Neural cell (in vitro differentiated cells): ENCODE data around the gene MRTFA. TPM values are rescaled to one million over a fixed set of nuclear protein-coding genes. Genes with fewer than 3 reads are reported as not detected.

ENCODE experiments used
- H2AFZ ChIP-seq: fragments of 200-600, 300-800 bp; sonication (generic), shearing (Covaris generic); 2 replicates; pipeline ENCODE4 v1.6.0; 2014; ENCODE audit warnings: low read depth, mild to moderate bottlenecking, antibody characterized with exemption, low read length, moderate library complexity
- H3F3A ChIP-seq: fragments of 200-600 bp; shearing (Covaris generic); 2 replicates; pipeline ENCODE4 v1.6.1; 2016; ENCODE audit warnings: mild to moderate bottlenecking, moderate library complexity, mixed read lengths, antibody characterized with exemption, low read length; ENCODE audit not compliant: insufficient read depth, poor library complexity, severe bottlenecking
- H3K27ac ChIP-seq: fragments of 200-600, 300-800 bp; sonication (generic), shearing (Covaris generic); 2 replicates; pipeline ENCODE4 v1.5.1; 2014; ENCODE audit warnings: mild to moderate bottlenecking, low read length, moderate library complexity
- H3K27me3 ChIP-seq: fragments of 300-800, 200-600 bp; sonication (generic), shearing (Covaris generic); 2 replicates; pipeline ENCODE4 v1.6.0; 2014; ENCODE audit warnings: mild to moderate bottlenecking, low read depth, low read length, moderate library complexity; ENCODE audit not compliant: insufficient read depth
- H3K36me3 ChIP-seq: fragments of 300-800, 200-600 bp; sonication (generic), shearing (Covaris generic); 2 replicates; pipeline ENCODE4 v1.5.1; 2014; ENCODE audit warnings: mild to moderate bottlenecking, antibody characterized with exemption, low read length, moderate library complexity; ENCODE audit not compliant: insufficient read depth
- H3K4me2 ChIP-seq: fragments of 300-800, 200-600 bp; sonication (generic), shearing (Covaris generic); 2 replicates; pipeline ENCODE4 v1.6.0; 2014; ENCODE audit warnings: mild to moderate bottlenecking, low read length
- H3K4me3 ChIP-seq: fragments of 300-800, 200-600 bp; sonication (generic), shearing (Covaris generic); 2 replicates; pipeline ENCODE4 v1.5.1; 2014; ENCODE audit warnings: mild to moderate bottlenecking, low read length, moderate library complexity
- H3K79me2 ChIP-seq: fragments of 200-600 bp; shearing (Covaris generic); replicated peaks from 2 replicates; pipeline ENCODE4 v1.6.0; 2014; ENCODE audit warnings: mild to moderate bottlenecking, low read length, moderate library complexity; ENCODE audit not compliant: insufficient read depth
- H3K9ac ChIP-seq: fragments of 300-800, 200-600 bp; sonication (generic), shearing (Covaris generic); 2 replicates; pipeline ENCODE4 v1.6.1; 2016; ENCODE audit warnings: mild to moderate bottlenecking, low read length, mixed read lengths
- H3K9me2 ChIP-seq: fragments of 200-600 bp; shearing (Covaris generic); 2 replicates; pipeline ENCODE4 v1.6.1; 2016; ENCODE audit warnings: mild to moderate bottlenecking, low read length, mixed read lengths; ENCODE audit not compliant: insufficient read depth
- H3K9me3 ChIP-seq: fragments of 200-600, 300-800 bp; sonication (generic), shearing (Covaris generic); 2 replicates; pipeline ENCODE4 v1.6.1; 2016; ENCODE audit warnings: mild to moderate bottlenecking, mixed run types, low read length, moderate library complexity, mixed read lengths
- H4K20me1 ChIP-seq: fragments of 200-600 bp; shearing (Covaris generic); 2 replicates; pipeline ENCODE4 v1.6.1; 2016; ENCODE audit warnings: mild to moderate bottlenecking, mixed run types; ENCODE audit not compliant: insufficient read depth
- EP300 ChIP-seq: fragments of 450-650 bp; conservative IDR thresholded peaks from 2 replicates; pipeline ENCODE4 v1.6.1; 2014; ENCODE audit warnings: antibody characterized with exemption, mild to moderate bottlenecking, moderate library complexity; ENCODE audit not compliant: poor library complexity, severe bottlenecking
- EZH2 ChIP-seq: fragments of 200-600, 300-800 bp; shearing (Covaris generic), sonication (generic); IDR thresholded peaks from 2 replicates; pipeline ENCODE4 v1.6.1; 2014; ENCODE audit warnings: antibody characterized with exemption, low read length, borderline replicate concordance, mild to moderate bottlenecking; ENCODE audit not compliant: insufficient read depth, poor library complexity, severe bottlenecking
- MXI1 ChIP-seq: fragments of 450-650 bp; conservative IDR thresholded peaks from 2 replicates; pipeline ENCODE4 v1.6.1; 2014; ENCODE audit warnings: antibody characterized with exemption, mild to moderate bottlenecking; ENCODE audit not compliant: poor library complexity, severe bottlenecking
- POLR2AphosphoS5 ChIP-seq: IDR thresholded peaks from 2 replicates; pipeline ENCODE4 v1.6.1; 2012
- RAD21 ChIP-seq: fragments of 450-650 bp; conservative IDR thresholded peaks from 2 replicates; pipeline ENCODE4 v1.6.1; 2014; ENCODE audit warnings: antibody characterized with exemption, mild to moderate bottlenecking, moderate library complexity
- SMC3 ChIP-seq: fragments of 450-650 bp; conservative IDR thresholded peaks from 2 replicates; pipeline ENCODE4 v1.6.1; 2014; ENCODE audit warnings: antibody characterized with exemption, mild to moderate bottlenecking, moderate library complexity; ENCODE audit not compliant: poor library complexity
- TAF1 ChIP-seq: IDR thresholded peaks from 2 replicates; pipeline ENCODE4 v1.6.1; 2012; ENCODE audit warnings: low read depth
- polyA plus RNA-seq: library from polyadenylated mRNA; depleted of rRNA; stranded (reverse); fragments of >200 nt; gene quantifications from 2 replicates; pipeline ENCODE4 v1.2.3, GENCODE V29; 2014
- TF ChIP-seq, protein P1 (sequence below): fragments of 450-650 bp; IDR thresholded peaks from 2 replicates; pipeline ENCODE4 v1.5.1; 2014; ENCODE audit warnings: antibody characterized with exemption, mild to moderate bottlenecking, moderate library complexity; ENCODE audit not compliant: poor library complexity, severe bottlenecking
- TF ChIP-seq, protein P2 (sequence below): IDR thresholded peaks from 2 replicates; pipeline ENCODE4 v1.6.1; 2012; ENCODE audit warnings: borderline replicate concordance

MRTFA gene
- polyA plus RNA-seq, 1 donor from 2014 or later, result 19.3 TPM

DNA sequence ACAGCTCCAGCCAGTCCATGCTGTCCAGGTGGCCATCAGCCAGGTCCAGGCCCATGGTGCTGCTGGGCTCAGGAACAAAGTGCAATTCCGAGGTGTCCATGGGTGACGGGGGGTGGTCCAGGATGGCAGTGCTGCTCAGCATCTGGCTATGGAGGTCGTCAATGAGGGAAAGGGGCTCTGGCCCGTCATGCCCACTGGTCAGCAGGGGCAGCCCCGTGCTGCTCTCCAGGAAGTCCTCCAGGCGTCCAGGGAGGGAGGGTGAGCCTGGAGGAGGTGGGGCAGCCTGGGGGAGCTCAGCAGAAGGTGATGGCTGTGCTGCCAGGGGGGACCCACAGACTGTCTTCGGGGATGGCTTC, 225.0 kb downstream of the MRTFA start:
- Histone ChIP-seq H3K79me2 (no peaks in the 10 kb centered on the region), H3K27ac (no peak overlapping the region), H3K36me3 (no peaks in the 10 kb centered on the region), H3K27me3 (no peaks in the 10 kb centered on the region), H3K9me2 (no peaks in the 10 kb centered on the region), H3F3A (no peaks in the 10 kb centered on the region), H2AFZ (no peak overlapping the region), H4K20me1 (no peaks in the 10 kb centered on the region), H3K4me2 (no peak overlapping the region), H3K4me3 (no peak overlapping the region), H3K9ac (no peak overlapping the region), H3K9me3 (no peaks in the 10 kb centered on the region)
- TF ChIP-seq EZH2 (no peak), RAD21 (no peak), MXI1 (no peak), POLR2AphosphoS5 (no peak), EP300 (no peak), TAF1 (no peak), SMC3 (no peak)
- TF ChIP-seq, protein P1, sequence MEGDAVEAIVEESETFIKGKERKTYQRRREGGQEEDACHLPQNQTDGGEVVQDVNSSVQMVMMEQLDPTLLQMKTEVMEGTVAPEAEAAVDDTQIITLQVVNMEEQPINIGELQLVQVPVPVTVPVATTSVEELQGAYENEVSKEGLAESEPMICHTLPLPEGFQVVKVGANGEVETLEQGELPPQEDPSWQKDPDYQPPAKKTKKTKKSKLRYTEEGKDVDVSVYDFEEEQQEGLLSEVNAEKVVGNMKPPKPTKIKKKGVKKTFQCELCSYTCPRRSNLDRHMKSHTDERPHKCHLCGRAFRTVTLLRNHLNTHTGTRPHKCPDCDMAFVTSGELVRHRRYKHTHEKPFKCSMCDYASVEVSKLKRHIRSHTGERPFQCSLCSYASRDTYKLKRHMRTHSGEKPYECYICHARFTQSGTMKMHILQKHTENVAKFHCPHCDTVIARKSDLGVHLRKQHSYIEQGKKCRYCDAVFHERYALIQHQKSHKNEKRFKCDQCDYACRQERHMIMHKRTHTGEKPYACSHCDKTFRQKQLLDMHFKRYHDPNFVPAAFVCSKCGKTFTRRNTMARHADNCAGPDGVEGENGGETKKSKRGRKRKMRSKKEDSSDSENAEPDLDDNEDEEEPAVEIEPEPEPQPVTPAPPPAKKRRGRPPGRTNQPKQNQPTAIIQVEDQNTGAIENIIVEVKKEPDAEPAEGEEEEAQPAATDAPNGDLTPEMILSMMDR, result no peak
- TF ChIP-seq, protein P2, sequence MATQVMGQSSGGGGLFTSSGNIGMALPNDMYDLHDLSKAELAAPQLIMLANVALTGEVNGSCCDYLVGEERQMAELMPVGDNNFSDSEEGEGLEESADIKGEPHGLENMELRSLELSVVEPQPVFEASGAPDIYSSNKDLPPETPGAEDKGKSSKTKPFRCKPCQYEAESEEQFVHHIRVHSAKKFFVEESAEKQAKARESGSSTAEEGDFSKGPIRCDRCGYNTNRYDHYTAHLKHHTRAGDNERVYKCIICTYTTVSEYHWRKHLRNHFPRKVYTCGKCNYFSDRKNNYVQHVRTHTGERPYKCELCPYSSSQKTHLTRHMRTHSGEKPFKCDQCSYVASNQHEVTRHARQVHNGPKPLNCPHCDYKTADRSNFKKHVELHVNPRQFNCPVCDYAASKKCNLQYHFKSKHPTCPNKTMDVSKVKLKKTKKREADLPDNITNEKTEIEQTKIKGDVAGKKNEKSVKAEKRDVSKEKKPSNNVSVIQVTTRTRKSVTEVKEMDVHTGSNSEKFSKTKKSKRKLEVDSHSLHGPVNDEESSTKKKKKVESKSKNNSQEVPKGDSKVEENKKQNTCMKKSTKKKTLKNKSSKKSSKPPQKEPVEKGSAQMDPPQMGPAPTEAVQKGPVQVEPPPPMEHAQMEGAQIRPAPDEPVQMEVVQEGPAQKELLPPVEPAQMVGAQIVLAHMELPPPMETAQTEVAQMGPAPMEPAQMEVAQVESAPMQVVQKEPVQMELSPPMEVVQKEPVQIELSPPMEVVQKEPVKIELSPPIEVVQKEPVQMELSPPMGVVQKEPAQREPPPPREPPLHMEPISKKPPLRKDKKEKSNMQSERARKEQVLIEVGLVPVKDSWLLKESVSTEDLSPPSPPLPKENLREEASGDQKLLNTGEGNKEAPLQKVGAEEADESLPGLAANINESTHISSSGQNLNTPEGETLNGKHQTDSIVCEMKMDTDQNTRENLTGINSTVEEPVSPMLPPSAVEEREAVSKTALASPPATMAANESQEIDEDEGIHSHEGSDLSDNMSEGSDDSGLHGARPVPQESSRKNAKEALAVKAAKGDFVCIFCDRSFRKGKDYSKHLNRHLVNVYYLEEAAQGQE, result no peak

DNA sequence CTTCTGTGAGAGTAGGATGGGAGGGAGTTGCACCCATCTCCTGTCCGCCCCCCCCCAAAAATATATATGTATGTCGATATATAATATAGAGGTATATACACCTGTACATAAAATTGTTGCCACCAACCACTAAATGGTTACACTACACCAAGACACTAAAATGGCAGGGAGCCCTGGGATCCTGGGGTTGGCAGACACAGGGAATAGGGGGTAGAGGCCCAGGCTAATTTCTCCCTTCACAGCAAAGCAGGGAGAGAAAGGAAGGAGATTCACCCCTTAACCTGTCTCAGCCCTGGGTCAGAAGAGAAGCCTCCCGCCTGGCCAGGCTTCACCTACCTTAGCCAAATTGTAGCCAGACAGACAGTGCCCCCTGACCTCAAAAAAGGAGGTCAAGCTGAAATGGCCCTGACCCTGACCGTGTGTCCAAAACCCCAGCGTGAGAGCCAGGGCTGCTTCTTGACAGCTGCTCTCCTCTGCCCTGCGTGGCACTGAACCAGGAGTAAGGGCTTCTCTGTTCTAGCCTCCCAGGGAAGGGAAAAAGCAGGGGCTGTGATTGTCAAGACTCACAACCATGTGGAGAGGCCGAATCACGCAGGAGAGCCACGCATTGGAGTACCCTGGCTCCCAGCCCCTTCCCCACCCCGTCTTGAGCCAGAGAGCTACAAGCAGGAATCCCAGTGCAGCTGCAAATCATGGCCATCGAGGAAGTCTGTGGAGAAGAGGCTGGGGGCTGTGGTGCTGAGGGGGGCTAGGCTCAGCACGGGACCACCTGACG, 225.6 kb downstream of the MRTFA start:
- Histone ChIP-seq H4K20me1 (no peaks in the 10 kb centered on the region), H3K9me2 (no peaks in the 10 kb centered on the region), H3K27ac (no peak overlapping the region), H3K79me2 (no peaks in the 10 kb centered on the region), H3K36me3 (no peaks in the 10 kb centered on the region), H3K27me3 (no peaks in the 10 kb centered on the region), H2AFZ (no peak overlapping the region), H3F3A (no peaks in the 10 kb centered on the region), H3K4me3 (no peak overlapping the region), H3K4me2 (no peak overlapping the region), H3K9ac (no peak overlapping the region), H3K9me3 (no peaks in the 10 kb centered on the region)
- TF ChIP-seq TAF1 (no peak), POLR2AphosphoS5 (no peak), RAD21 (no peak), SMC3 (no peak), MXI1 (no peak), EP300 (no peak), EZH2 (no peak)
- TF ChIP-seq, protein P1, result no peak
- TF ChIP-seq, protein P2, result no peak
